NCI-H1694 (cell line): ENCODE results near the gene HEATR5A.
"Not testable (repeated sequence)": the region's sequence is repeated elsewhere in the genome, so short reads cannot be mapped to it uniquely, and the experiment has no call there.

Experiments used
- DNase-seq: peaks from one replicate; lab custom pipeline; 2025; lab: John Stamatoyannopoulos, UW

HEATR5A gene

GRCh38 chr14:31283578-31284252 is 136.6 kb downstream of the HEATR5A start:
- no peak for DNase-seq

DNA sequence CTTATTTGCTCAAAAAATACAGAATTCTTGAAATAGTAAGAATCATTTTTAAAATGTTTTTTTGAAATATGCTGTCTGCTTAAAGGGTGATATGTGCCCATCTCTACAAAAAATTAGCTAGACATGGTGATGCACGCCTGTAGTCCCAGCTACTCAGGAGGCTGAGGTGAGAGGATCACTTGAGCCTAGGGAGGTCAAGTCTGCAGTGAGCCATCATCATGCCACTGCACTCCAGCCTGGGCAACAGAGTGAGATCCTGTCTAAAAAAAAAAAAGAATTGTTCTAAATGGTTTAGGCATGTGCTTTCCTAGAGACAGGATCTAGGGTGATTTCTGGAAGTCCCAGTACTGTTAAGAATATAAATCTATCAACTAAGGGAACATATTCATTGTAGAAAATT is 137.2 kb downstream of the HEATR5A start:
- no peak for DNase-seq

- no peak for DNase-seq
Measured at GRCh38 chr14:31280871-31281220, 139.5 kb downstream of the HEATR5A start.

DNA sequence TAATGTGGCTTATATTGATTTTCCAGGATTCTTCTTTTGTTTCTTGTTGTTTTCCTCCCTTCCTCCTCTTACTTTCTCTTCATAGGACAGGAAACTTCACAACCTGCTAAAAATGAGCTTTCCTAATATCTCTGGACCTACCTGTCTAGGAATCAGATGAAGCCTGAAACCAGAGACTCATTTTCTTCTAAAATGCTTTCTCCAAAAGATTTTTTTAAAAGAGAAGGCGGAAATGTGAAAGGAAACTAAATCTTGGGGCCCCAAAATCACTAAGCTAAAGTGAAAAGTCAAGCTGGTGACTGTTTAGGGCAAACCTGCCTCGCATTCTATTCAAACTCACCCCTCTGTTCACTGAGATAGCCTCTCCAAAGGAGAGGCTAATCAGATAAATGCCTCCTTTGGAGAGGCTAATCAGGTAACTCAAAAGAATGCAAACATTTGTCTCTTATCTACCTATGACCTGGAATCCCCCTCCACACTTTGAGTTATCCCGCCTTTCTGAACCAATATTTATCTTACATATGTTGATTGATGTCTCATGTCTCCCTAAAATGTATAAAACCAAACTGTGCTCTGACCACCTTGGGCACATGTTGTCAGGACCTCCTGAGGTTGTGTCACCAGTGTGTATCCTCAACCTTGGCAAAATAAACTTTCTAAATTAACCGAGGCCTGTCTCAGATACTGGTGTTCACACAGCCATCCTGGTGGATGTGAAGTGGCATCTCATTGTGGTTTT is 140.0 kb downstream of the HEATR5A start:
- DNase-seq: no peak

GRCh38 chr14:31278883-31279282 is 141.5 kb downstream of the HEATR5A start:
- no peak for DNase-seq

GRCh38 chr14:31277085-31277484 is 143.3 kb downstream of the HEATR5A start:
- DNase-seq: no peak

- not testable (repeated sequence) for DNase-seq
Measured at GRCh38 chr14:31276417-31276816, 143.9 kb downstream of the HEATR5A start.

DNA sequence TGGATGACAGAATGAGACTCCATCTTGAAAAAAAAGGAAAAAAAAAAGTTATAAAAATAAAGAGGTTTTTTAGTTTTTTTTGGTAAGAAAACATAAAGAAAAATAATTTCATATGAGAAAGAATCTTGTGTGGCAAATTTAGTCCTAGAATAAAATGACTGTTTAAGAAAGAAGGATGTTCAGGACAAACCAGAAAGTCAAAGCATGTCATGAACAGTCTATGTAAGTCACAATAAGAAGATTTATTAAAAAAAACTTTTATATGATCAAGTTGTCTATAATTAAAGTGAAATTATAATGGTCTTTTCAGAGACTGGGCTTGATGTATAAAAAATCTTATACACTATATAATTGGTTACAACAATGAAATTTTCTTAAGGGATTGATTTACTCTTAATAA is 144.6 kb downstream of the HEATR5A start:
- DNase-seq: no peak

DNA sequence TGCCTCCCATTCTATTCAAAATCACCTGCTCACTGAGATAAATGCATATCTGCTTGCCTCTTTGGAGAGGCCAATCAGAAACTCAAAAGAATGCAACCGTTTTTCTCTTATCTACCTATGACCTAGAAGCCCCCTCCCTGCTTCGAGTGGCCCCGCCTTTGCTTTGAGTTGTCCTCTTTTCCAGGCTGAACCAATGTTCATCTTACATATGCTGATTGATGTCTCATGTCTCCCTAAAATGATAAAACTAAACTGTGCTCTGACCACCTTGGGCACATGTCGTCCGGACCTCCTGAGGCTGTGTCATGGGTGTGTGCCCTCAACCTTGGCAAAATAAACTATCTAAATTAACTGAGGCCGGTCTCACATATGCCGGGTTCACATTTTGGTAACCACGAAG is 148.7 kb downstream of the HEATR5A start:
- no peak for DNase-seq

DNA sequence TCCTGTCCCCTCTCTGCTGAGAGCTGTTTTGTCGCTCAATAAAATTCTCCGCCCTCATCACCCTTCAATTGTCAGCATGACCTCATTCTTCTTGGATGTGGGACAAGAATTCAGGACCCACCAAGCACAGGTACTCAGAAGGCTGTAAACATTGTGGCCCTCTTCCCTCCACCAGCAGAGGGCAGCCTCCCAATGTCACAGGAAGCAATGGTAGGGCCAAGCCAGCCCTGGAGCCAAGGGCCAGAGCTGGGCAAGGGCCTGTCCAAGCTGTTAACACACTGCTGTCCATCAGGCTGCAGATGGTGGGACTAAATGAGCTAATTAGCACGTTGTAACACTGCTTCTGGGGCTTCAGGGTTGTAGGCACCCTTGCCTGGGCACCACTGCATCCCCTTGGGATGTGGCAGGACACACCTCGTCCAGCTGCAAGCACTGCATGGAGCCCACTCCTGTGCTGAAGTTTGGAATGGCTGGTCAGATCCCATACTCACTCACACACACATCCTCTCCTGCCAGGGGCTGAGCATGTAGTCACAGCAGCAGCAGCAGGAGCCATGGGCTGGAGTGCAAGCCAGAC is 150.1 kb downstream of the HEATR5A start:
- no peak for DNase-seq

DNA sequence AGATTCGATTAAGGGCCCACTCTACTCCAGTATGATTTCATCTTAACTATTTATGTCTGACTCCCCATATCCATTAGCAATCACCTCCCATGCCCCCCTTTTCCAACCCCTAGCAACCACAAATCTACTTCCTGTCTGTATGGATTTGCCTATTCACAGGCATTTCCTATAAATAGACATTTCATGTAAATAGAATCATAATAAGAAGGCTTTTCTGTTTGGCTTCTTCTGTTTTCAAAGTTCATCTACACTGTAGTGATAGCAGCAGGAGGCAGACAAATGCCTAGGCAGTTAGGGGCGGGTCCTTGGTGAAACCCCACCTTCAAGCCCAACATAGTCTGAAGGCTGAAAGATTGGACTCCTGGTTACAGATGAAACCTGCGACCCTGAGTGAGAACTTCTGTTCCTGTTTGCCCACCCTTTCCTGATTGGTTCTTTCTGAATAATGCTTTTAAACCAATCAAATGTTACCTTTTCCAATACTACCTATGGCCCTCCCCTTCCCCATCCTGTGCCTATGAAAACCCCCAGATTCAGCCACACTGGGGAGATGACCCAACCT is 150.6 kb downstream of the HEATR5A start:
- no peak for DNase-seq

GRCh38 chr14:31268216-31268615 is 152.1 kb downstream of the HEATR5A start:
- no peak for DNase-seq

GRCh38 chr14:31266437-31267331 is 153.7 kb downstream of the HEATR5A start:
- DNase-seq: no peak

- no peak for DNase-seq
Measured at GRCh38 chr14:31265701-31266398, 154.5 kb downstream of the HEATR5A start.

DNA sequence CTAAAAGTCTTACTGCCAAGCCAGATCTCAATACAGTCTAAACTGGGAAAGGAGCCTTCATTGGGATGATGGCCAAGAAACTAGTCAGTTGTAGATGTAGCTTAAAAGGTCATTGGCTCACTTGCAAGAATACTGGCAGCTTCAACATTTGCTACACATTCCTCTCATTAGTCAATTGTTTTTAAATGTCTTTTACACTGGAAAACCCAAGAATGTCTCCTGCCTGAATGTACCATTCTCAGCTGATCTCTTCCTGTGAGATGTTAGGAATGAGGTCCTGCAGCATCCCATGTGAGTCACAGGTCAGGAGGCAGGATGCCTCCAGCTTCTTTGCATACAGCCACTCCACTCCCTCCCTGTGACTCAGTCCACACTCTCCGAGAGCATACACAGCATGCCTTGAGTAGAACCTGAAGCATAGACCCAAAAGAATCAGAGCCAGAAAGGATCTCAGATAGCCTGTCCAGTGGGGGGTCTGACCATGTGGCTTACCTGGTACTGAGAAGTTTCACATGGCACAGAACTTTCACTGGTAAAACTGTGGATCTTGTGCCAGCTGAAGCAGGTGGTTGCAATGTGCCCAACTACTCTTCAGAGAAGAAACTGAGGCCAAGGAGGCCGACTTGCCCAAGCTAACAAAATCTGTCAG is 156.7 kb downstream of the HEATR5A start:
- DNase-seq: no peak

DNA sequence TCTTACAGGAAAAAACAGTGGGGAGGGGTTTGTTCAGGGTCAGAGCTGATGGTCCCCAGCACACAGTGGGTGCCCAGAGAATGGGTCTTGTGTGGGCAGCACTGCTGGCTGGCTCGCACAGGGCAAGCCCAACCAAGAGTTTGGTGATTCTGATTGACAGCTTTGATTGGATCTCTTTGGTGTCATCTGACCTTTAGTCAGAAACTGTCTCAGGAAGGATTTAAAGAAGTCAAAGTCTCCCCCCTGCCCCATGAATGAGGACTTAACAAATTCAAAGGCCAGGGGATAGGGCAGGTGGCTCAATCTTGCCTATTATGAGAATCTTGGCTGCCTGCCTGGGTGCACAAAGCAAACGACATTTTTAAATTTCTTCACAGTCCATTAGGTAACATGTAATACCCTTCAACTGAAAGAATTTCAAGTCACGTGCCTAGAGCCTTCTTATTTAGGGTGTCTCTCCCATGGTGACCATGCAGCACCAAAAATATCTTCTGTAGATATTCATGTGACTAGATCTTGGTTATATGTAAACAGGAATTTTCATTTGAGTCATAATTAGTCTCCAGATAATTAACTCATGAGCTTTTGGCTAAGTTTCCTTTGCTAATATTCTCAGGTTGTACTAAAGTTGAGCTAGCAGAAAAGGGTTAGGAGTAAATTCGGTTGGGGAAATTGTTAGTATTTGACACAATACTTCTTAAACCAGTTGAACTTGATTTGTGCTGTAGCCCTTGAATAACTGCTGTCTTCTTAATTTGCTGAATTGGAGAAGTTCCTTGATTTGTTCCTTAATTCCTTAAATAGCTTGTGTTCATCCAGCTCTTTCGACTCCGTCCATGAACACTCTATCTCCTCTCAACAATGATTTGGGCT is 158.3 kb downstream of the HEATR5A start:
- peak; percentile 19 for DNase-seq

- no peak for DNase-seq
Measured at GRCh38 chr14:31261523-31261858, 158.9 kb downstream of the HEATR5A start.

GRCh38 chr14:31259040-31259435 is 161.3 kb downstream of the HEATR5A start:
- not testable (repeated sequence) for DNase-seq

DNA sequence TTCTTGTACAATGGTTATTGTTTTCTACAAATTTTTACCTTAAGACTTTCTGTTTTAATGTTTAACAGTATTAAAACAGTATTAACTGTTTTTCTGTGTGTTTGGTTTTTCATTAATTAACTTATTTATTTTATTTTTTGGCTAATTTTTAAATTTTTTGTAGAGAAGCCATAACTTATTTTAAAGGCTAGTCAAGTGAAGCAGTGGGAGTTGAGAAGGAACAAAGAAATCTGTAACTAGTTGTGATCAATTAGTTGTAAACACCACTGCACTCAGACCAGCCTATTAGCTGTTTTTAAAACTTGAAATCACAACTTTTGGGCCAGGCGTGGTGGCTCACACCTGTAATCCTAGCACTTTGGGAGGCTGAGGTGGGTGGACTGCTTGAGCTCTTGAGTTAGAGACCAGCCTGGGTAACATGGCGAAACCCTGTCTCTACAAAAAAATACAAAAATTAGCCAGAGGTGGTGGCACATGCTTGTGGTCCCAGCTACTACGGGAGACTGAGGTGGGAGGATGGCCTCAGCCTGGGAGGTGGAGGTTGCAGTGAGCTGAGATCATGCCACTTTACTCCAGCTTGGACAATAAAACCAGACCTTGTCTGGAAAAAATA is 161.8 kb downstream of the HEATR5A start:
- DNase-seq: no peak
